HepG2 (cell line): Measurements from ENCODE around the gene MPIG6B. TPM values are rescaled to one million over a fixed set of nuclear protein-coding genes. Genes with fewer than 3 reads are reported as not detected.
A peak's percentile ranks its signal among the peaks of the same experiment; 100 is the strongest.

ENCODE experiments used
- ATF7-NPFF ChIP-seq: sonication (generic); formaldehyde crosslinking; IDR thresholded peaks from 2 replicates; pipeline ENCODE4 v1.8.1; 2023; ENCODE audit warnings: mild to moderate bottlenecking, low read depth, missing genetic modification reagents, moderate library complexity
- BATF2 ChIP-seq: sonication (generic); formaldehyde crosslinking; IDR thresholded peaks from 2 replicates; pipeline ENCODE4 v1.8.0; 2022; ENCODE audit warnings: mild to moderate bottlenecking, missing genetic modification reagents, moderate library complexity
- CSRNP2 ChIP-seq: sonication (generic); formaldehyde crosslinking; conservative IDR thresholded peaks from 2 replicates; pipeline ENCODE4 v1.8.0; 2022; ENCODE audit warnings: low read depth, missing genetic modification reagents
- ETV6 ChIP-seq: sonication (generic); formaldehyde crosslinking; conservative IDR thresholded peaks from 2 replicates; pipeline ENCODE4 v1.4.0; 2020; ENCODE audit warnings: missing genetic modification reagents
- MEIS1 ChIP-seq: sonication (generic); formaldehyde crosslinking; IDR thresholded peaks from 2 replicates; pipeline ENCODE4 v1.9.0; 2021; ENCODE audit warnings: mild to moderate bottlenecking, missing genetic modification reagents, moderate library complexity, borderline replicate concordance
- PCBP2 ChIP-seq: fragments of 200-400 bp; formaldehyde crosslinking; optimal IDR thresholded peaks from 2 replicates; pipeline ENCODE3; 2018; ENCODE audit warnings: low read length, low read depth; ENCODE audit not compliant: poor library complexity, severe bottlenecking
- PHB2 ChIP-seq: fragments of 450-650 bp; IDR thresholded peaks from 2 replicates; pipeline ENCODE4 v1.6.1; 2018; ENCODE audit not compliant: partially characterized antibody
- POGK ChIP-seq: sonication (generic); formaldehyde crosslinking; conservative IDR thresholded peaks from 2 replicates; pipeline ENCODE4 v1.8.0; 2022; ENCODE audit warnings: mild to moderate bottlenecking, moderate library complexity, missing genetic modification reagents
- POLR2A ChIP-seq, 2 experiments: IDR thresholded peaks; 2 replicates each; pipeline ENCODE4 v1.6.1; 2011; ENCODE audit warnings: low read depth in 2 of 2, low read length in 2 of 2, mild to moderate bottlenecking in 1 of 2, moderate library complexity in 1 of 2; ENCODE audit not compliant: insufficient read depth in 1 of 2
- REPIN1 ChIP-seq: sonication (generic); formaldehyde crosslinking; IDR thresholded peaks from 2 replicates; pipeline ENCODE4 v1.8.0; 2022; ENCODE audit warnings: missing genetic modification reagents, low read depth, mild to moderate bottlenecking, borderline replicate concordance
- RERE ChIP-seq: IDR thresholded peaks from 2 replicates; pipeline ENCODE4 v1.6.1; 2016; ENCODE audit warnings: low read depth, missing genetic modification reagents, missing compliant biosample characterization
- SNAI1 ChIP-seq: sonication (generic); formaldehyde crosslinking; IDR thresholded peaks from 2 replicates; pipeline ENCODE4 v1.5.0; 2020; ENCODE audit warnings: mild to moderate bottlenecking, missing genetic modification reagents, borderline replicate concordance
- ZBTB42 ChIP-seq: sonication (generic); formaldehyde crosslinking; IDR thresholded peaks from 2 replicates; pipeline ENCODE4 v1.5.0; 2020; ENCODE audit warnings: mild to moderate bottlenecking, missing genetic modification reagents
- ZNF614 ChIP-seq: IDR thresholded peaks from 2 replicates; pipeline ENCODE4 v1.6.1; 2018; ENCODE audit warnings: missing biosample characterization, missing genetic modification reagents, inconsistent platforms, borderline replicate concordance
- ZNF674 ChIP-seq: sonication (generic); formaldehyde crosslinking; IDR thresholded peaks from 2 replicates; pipeline ENCODE4 v1.5.0; 2020; ENCODE audit warnings: low read depth, mild to moderate bottlenecking, missing genetic modification reagents
- ZNF766 ChIP-seq: sonication (generic); formaldehyde crosslinking; IDR thresholded peaks from 2 replicates; pipeline ENCODE4 v1.5.0; 2020; ENCODE audit warnings: missing genetic modification reagents, borderline replicate concordance
- ZNF775 ChIP-seq: sonication (generic); formaldehyde crosslinking; IDR thresholded peaks from 2 replicates; pipeline ENCODE4 v1.4.0; 2020; ENCODE audit warnings: missing genetic modification reagents, mild to moderate bottlenecking, moderate library complexity, borderline replicate concordance
- ZNF83 ChIP-seq: sonication (generic); formaldehyde crosslinking; IDR thresholded peaks from 2 replicates; pipeline ENCODE4 v1.4.0; 2020; ENCODE audit warnings: missing genetic modification reagents, mild to moderate bottlenecking, borderline replicate concordance
- polyA plus RNA-seq, 8 experiments: library from polyadenylated mRNA; depleted of rRNA in 3 of 8; stranded (reverse) in 7 of 8; unstranded in 1 of 8; fragments of >200 nt; fragmentation: Illumina TruSeq in 4 of 8; extraction: Trizol in 4 of 8; gene quantifications; 2 replicates each; pipeline versions ENCODE4 v1.2.1 to v1.2.3, GENCODE V29; 2011 to 2016; ENCODE audit warnings: low read depth in 4 of 8, missing spikeins in 1 of 8, mixed read lengths in 1 of 8; ENCODE audit not compliant: insufficient read depth in 1 of 8
- total RNA-seq, 5 experiments: library from RNA; depleted of rRNA; stranded (reverse); fragments of >200 nt; fragmentation: Illumina TruSeq; extraction: Trizol; gene quantifications; 2 replicates each; pipeline ENCODE4 v1.2.3, GENCODE V29; 2016; ENCODE audit warnings: low read depth in 1 of 5

The MPIG6B gene
- total and polyA plus RNA-seq, 2 of the 13 experiments (the other 11 are each of a cell fraction or from before 2014, with no cell fraction given), result not detected

- TF ChIP-seq CSRNP2 (0 out of 2 replicates have a peak, but pooled peaks have one; percentile 38), REPIN1 (CRISPR knock-in tag) (peak; percentile 71; the same call in 1 of the 2 replicates), BATF2 (CRISPR knock-in tag) (0 out of 2 replicates have a peak, but pooled peaks have one; percentile 31), POGK (peak; percentile 77), RERE (CRISPR knock-in tag) (peak; percentile 99), PHB2 (no peak), ZBTB42 (CRISPR knock-in tag) (no peak), SNAI1 (CRISPR knock-in tag) (no peak), ZNF766 (CRISPR knock-in tag) (no peak), ZNF674 (CRISPR knock-in tag) (no peak), ATF7-NPFF (0 out of 2 replicates have a peak, but pooled peaks have one; percentile 8), PCBP2 (no peak), ZNF614 (CRISPR knock-in tag) (peak; percentile 51; the same call in 1 of the 2 replicates), MEIS1 (CRISPR knock-in tag) (peak; percentile 96), ZNF83 (CRISPR knock-in tag) (no peak), POLR2A (IDR thresholded peaks at IDR 0.05; ENCODE audit: insufficient read depth in 1 of 2, low read depth in 2 of 2, low read length in 2 of 2) (peak in 1 of 2 experiments; percentile 80; a peak in 2 of 4 replicates), ZNF775 (no peak), ETV6 (CRISPR knock-in tag) (no peak; the same call in 1 of the 2 replicates)
Observed at GRCh38 chr6:31737991-31738979, 15.1 kb downstream of the MPIG6B start (continued).
